ENCODE data around the gene SLC31A2.

SLC31A2 gene

DNA sequence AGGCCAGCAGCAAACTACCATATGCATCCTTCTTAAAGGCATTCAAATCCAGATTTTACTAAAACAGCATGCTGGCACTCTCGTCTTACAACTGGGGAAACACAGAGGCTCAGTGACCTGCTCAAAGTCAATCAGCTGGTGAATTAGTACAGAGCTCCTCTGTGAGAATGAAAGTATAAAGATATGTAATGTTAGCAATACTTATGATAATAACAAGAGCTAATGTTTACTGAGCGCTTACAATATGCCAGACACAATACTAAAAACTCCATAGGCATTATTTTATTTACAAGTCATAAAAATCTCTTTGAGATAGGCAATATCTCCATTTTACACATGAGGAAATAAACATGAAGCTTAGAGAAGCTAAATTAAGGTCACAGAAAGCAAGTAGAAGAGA, 41.6 kb downstream of the SLC31A2 start:
- H3K36me3 ChIP-seq (replicated peaks; ENCODE audit: low read depth, low read length) = peaks cover 48% of the 10 kb centered on the region

DNA sequence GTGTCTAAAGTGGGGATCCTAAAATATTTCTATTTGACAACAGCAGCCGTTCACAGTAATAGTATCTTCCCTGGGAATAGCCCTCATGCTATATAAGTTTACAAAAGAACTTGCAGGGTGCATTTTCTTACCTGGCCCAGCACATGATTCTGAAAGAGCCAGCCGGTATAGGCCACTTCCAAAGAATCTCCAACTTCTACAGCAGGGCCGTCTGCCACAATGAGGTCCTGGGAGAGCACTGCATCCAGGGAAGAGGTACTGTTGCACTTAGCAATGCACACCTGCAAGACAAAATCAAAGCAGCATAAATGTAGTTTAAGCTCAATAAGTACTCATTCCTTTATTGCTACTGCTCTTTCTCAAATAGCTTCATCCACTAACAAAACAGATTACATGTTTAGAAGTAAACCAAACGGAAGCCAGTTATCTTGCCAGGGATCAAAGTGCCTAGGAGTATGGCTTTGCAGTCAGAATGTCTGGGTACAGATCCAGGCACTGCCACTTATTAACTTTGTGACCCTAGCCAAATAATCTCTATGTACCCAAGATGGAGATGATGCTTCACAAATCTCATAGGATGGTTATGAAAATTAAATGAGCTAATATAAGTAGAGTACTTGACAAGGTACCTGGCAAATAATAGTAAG, 49.0 kb downstream of the SLC31A2 start:
- no peaks in the 10 kb centered on the region for H3K9me3 ChIP-seq (ENCODE audit: insufficient read depth, low read length)
- H3K27me3 ChIP-seq (ENCODE audit: low read depth, low read length) = no peaks in the 10 kb centered on the region
- no peak overlapping the region for H3K4me3 ChIP-seq (ENCODE audit: low read length)
- no peaks in the 10 kb centered on the region for H3K4me1 ChIP-seq (ENCODE audit: low read length)
- peaks cover 63% of the 10 kb centered on the region for H3K36me3 ChIP-seq (replicated peaks; ENCODE audit: low read depth, low read length)
- no peak overlapping the region for H3K4me2 ChIP-seq (ENCODE audit: low read length)
- no peak overlapping the region for H3K9ac ChIP-seq (ENCODE audit: low read length)
- no peaks in the 10 kb centered on the region for H3K79me2 ChIP-seq (ENCODE audit: low read length)
- TF ChIP-seq EZH2phosphoT487 (IDR thresholded peaks at IDR 0.05; ENCODE audit: low read depth) = no peak
- H2AFZ ChIP-seq (ENCODE audit: low read depth, low read length) = no peak overlapping the region
- no peak overlapping the region for H3K27ac ChIP-seq (ENCODE audit: low read length)
- no peaks in the 10 kb centered on the region for H4K20me1 ChIP-seq (ENCODE audit: insufficient read depth, low read length)

More for the DNA sequence above, 41.6 kb downstream of the SLC31A2 start:
- Histone ChIP-seq H3K4me3 (ENCODE audit: low read length) (no peak overlapping the region), H3K4me1 (ENCODE audit: low read length) (no peaks in the 10 kb centered on the region), H3K27me3 (ENCODE audit: low read depth, low read length) (no peaks in the 10 kb centered on the region), H3K27ac (ENCODE audit: low read length) (no peak overlapping the region), H3K9ac (ENCODE audit: low read length) (no peak overlapping the region), H3K79me2 (ENCODE audit: low read length) (no peaks in the 10 kb centered on the region), H2AFZ (ENCODE audit: low read depth, low read length) (no peak overlapping the region), H4K20me1 (ENCODE audit: insufficient read depth, low read length) (no peaks in the 10 kb centered on the region), H3K4me2 (ENCODE audit: low read length) (no peak overlapping the region), H3K9me3 (ENCODE audit: insufficient read depth, low read length) (no peaks in the 10 kb centered on the region)
- TF ChIP-seq, protein P1, sequence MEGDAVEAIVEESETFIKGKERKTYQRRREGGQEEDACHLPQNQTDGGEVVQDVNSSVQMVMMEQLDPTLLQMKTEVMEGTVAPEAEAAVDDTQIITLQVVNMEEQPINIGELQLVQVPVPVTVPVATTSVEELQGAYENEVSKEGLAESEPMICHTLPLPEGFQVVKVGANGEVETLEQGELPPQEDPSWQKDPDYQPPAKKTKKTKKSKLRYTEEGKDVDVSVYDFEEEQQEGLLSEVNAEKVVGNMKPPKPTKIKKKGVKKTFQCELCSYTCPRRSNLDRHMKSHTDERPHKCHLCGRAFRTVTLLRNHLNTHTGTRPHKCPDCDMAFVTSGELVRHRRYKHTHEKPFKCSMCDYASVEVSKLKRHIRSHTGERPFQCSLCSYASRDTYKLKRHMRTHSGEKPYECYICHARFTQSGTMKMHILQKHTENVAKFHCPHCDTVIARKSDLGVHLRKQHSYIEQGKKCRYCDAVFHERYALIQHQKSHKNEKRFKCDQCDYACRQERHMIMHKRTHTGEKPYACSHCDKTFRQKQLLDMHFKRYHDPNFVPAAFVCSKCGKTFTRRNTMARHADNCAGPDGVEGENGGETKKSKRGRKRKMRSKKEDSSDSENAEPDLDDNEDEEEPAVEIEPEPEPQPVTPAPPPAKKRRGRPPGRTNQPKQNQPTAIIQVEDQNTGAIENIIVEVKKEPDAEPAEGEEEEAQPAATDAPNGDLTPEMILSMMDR (IDR thresholded peaks at IDR 0.05; ENCODE audit: low read depth, low read length) = no peak
- TF ChIP-seq EZH2phosphoT487 (IDR thresholded peaks at IDR 0.05; ENCODE audit: low read depth) = no peak

DNA sequence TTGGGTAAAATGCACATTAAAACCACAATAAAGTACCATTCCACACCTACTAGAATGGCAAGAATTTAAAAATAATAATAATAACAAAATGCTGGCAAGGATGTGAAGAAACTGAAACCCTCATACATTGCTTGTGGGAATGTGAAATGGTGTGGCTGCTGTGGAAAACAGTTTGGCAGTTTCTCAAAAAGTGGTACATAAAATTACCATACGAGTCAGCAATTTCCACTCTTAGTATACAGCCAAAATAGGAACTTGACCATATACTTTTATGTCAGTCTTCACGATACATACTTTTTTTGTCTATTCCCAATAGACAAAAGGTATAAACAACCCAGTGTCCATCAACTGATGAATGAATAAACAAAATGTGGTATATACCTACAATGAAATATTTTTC, 54.6 kb downstream of the SLC31A2 start:
- Histone ChIP-seq H3K4me3 (ENCODE audit: low read length) (no peak overlapping the region), H4K20me1 (ENCODE audit: insufficient read depth, low read length) (no peaks in the 10 kb centered on the region; the same call in 1 of the 2 replicates), H3K27me3 (ENCODE audit: low read depth, low read length) (no peaks in the 10 kb centered on the region), H3K27ac (ENCODE audit: low read length) (no peak overlapping the region), H3K9me3 (ENCODE audit: insufficient read depth, low read length) (no peaks in the 10 kb centered on the region), H2AFZ (ENCODE audit: low read depth, low read length) (no peak overlapping the region), H3K36me3 (replicated peaks; ENCODE audit: low read depth, low read length) (peaks cover 61% of the 10 kb centered on the region), H3K79me2 (ENCODE audit: low read length) (no peaks in the 10 kb centered on the region), H3K9ac (ENCODE audit: low read length) (no peak overlapping the region), H3K4me1 (ENCODE audit: low read length) (peaks cover 12% of the 10 kb centered on the region), H3K4me2 (ENCODE audit: low read length) (no peak overlapping the region)
- no peak for TF ChIP-seq EZH2phosphoT487 (IDR thresholded peaks at IDR 0.05; ENCODE audit: low read depth)
- TF ChIP-seq, protein P1 (IDR thresholded peaks at IDR 0.05; ENCODE audit: low read depth, low read length) = no peak

DNA sequence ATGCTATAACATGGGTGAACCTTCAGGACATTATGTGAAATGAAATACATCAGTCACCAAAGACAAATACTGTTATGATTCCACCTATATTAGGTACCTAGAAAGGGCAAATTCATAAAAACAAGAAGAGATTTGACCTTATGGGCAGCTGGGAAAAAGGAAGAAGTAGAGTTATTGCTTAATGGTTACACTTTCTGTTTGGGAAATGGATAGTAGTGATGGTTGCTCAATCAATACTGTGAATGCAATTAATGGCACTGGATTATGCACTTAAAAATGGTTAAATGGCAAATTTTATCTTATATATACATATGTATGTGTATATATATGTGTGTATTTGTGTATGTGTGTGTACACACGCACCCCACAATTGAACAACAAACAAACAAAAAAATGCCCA, 55.1 kb downstream of the SLC31A2 start:
- no peak overlapping the region for H2AFZ ChIP-seq (ENCODE audit: low read depth, low read length)
- peaks cover 61% of the 10 kb centered on the region for H3K36me3 ChIP-seq (replicated peaks; ENCODE audit: low read depth, low read length)
- TF ChIP-seq EZH2phosphoT487 (IDR thresholded peaks at IDR 0.05; ENCODE audit: low read depth) = no peak
- TF ChIP-seq, protein P1 (IDR thresholded peaks at IDR 0.05; ENCODE audit: low read depth, low read length) = no peak
- H3K9ac ChIP-seq (ENCODE audit: low read length) = no peak overlapping the region
- H3K79me2 ChIP-seq (ENCODE audit: low read length) = no peaks in the 10 kb centered on the region
- no peaks in the 10 kb centered on the region for H3K27me3 ChIP-seq (ENCODE audit: low read depth, low read length)
- H3K9me3 ChIP-seq (ENCODE audit: insufficient read depth, low read length) = no peaks in the 10 kb centered on the region
- peaks cover 12% of the 10 kb centered on the region for H3K4me1 ChIP-seq (ENCODE audit: low read length)
- no peak overlapping the region for H3K27ac ChIP-seq (ENCODE audit: low read length)
- H3K4me2 ChIP-seq (ENCODE audit: low read length) = no peak overlapping the region
- no peaks in the 10 kb centered on the region; the same call in 1 of the 2 replicates for H4K20me1 ChIP-seq (ENCODE audit: insufficient read depth, low read length)
- H3K4me3 ChIP-seq (ENCODE audit: low read length) = no peak overlapping the region
